ENCODE measurements around the gene KRT76.

DNA sequence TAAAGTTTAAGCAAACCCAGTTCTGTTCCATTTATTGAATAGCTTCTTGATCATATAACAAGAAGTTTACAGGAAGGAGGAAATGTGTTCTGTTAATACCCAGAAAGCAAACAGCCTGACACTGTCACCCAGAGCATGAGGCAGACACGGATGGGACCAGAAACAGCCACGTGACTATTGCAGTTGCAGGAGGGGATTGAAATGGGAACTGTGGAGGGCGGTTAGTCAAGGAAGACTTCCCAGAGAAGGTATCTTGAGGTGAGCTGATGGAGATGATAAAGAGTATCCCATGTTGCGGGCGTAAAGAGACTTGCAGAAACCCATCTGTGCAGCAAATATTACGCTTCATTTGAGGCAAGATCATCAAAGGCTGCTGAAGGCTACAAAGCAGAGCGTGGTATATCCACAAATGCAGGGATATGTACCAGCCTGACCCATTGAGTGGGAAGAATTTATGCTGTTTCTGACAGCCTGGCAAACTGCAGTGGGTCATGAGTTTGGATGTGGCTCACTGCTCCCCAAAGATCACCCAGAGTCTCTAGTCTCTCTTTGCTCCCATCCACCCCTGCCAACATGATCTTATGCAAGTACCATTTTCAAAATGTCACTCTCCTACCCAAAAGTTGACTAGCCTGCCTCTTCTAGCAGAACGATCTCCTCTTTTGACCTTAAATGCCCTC, 20.7 kb downstream of the KRT76 start:
- TF ChIP-seq EZH2 (IDR thresholded peaks at IDR 0.05; ENCODE audit: insufficient read depth, poor library complexity, severe bottlenecking) (no peak), EZH2phosphoT487 (IDR thresholded peaks at IDR 0.05; ENCODE audit: insufficient read depth, low read depth) (no peak)

All from GM23248 (cell line).